HepG2 (cell line): ENCODE results near the gene GRHPR. TPM values are rescaled to one million over a fixed set of nuclear protein-coding genes. Genes with fewer than 3 reads are reported as not detected.

Experiments used
- ARID4A ChIP-seq: sonication (generic); formaldehyde crosslinking; IDR thresholded peaks from 2 replicates; pipeline ENCODE4 v1.5.0; 2020; ENCODE audit warnings: mild to moderate bottlenecking, missing genetic modification reagents, borderline replicate concordance
- BCL3 ChIP-seq: sonication (generic); formaldehyde crosslinking; IDR thresholded peaks from 2 replicates; pipeline ENCODE4 v1.5.1; 2020; ENCODE audit warnings: mild to moderate bottlenecking, missing genetic modification reagents, moderate library complexity
- HMG20B ChIP-seq: conservative IDR thresholded peaks from 2 replicates; pipeline ENCODE4 v1.6.1; 2016; ENCODE audit warnings: missing genetic modification reagents, missing compliant biosample characterization
- HNF1B ChIP-seq: sonication (generic); formaldehyde crosslinking; IDR thresholded peaks from 2 replicates; pipeline ENCODE4 v1.5.1; 2020; ENCODE audit warnings: mild to moderate bottlenecking, moderate library complexity, missing genetic modification reagents
- HOXA7 ChIP-seq: sonication (generic); formaldehyde crosslinking; IDR thresholded peaks from 2 replicates; pipeline ENCODE4 v1.8.1; 2022; ENCODE audit warnings: mild to moderate bottlenecking, missing genetic modification reagents, moderate library complexity
- KDM1A ChIP-seq: IDR thresholded peaks from 2 replicates; pipeline ENCODE4 v1.6.1; 2016; ENCODE audit warnings: missing compliant biosample characterization
- MAX ChIP-seq: IDR thresholded peaks from 2 replicates; pipeline ENCODE4 v1.6.1; 2012; ENCODE audit warnings: inconsistent platforms
- MEIS2 ChIP-seq: sonication (generic); formaldehyde crosslinking; IDR thresholded peaks from 2 replicates; pipeline ENCODE4 v1.9.0; 2021; ENCODE audit warnings: mild to moderate bottlenecking, missing genetic modification reagents
- MXI1 ChIP-seq: IDR thresholded peaks from 3 replicates; pipeline ENCODE4 v1.6.1; 2012; ENCODE audit warnings: low read depth, low read length, inconsistent platforms, borderline replicate concordance
- PITX1 ChIP-seq: sonication (generic); formaldehyde crosslinking; IDR thresholded peaks from 2 replicates; pipeline ENCODE4 v1.5.1; 2020; ENCODE audit warnings: mild to moderate bottlenecking, missing genetic modification reagents
- RAD21 ChIP-seq: fragments of 450-650 bp; formaldehyde crosslinking; IDR thresholded peaks from 2 replicates; pipeline ENCODE4 v1.5.0; 2020; ENCODE audit warnings: mild to moderate bottlenecking
- REPIN1 ChIP-seq: sonication (generic); formaldehyde crosslinking; IDR thresholded peaks from 2 replicates; pipeline ENCODE4 v1.8.0; 2022; ENCODE audit warnings: missing genetic modification reagents, low read depth, mild to moderate bottlenecking, borderline replicate concordance
- RXRB ChIP-seq: IDR thresholded peaks from 2 replicates; pipeline ENCODE4 v1.6.1; 2016; ENCODE audit warnings: borderline replicate concordance, missing genetic modification reagents, missing compliant biosample characterization
- SRSF1 ChIP-seq: fragments of 200-400 bp; formaldehyde crosslinking; optimal IDR thresholded peaks from 2 replicates; pipeline ENCODE3; 2017; ENCODE audit warnings: mild to moderate bottlenecking, low read depth, low read length, moderate library complexity
- SRSF9 ChIP-seq: fragments of 200-400 bp; formaldehyde crosslinking; IDR thresholded peaks from 2 replicates; pipeline ENCODE4 v1.6.1; 2018; ENCODE audit warnings: borderline replicate concordance, mild to moderate bottlenecking, low read depth, low read length; ENCODE audit not compliant: insufficient read depth, poor library complexity, severe bottlenecking
- TSC22D2 ChIP-seq: sonication (generic); formaldehyde crosslinking; IDR thresholded peaks from 2 replicates; pipeline ENCODE4 v1.5.1; 2020; ENCODE audit warnings: missing genetic modification reagents, mild to moderate bottlenecking, borderline replicate concordance
- ZFP36L2 ChIP-seq: sonication (generic); formaldehyde crosslinking; IDR thresholded peaks from 2 replicates; pipeline ENCODE4 v1.4.0; 2020; ENCODE audit warnings: missing genetic modification reagents
- ZKSCAN8 ChIP-seq: IDR thresholded peaks from 2 replicates; pipeline ENCODE4 v1.6.1; 2016; ENCODE audit warnings: borderline replicate concordance, missing genetic modification reagents, missing compliant biosample characterization
- ZNF383 ChIP-seq: sonication (generic); formaldehyde crosslinking; IDR thresholded peaks from 2 replicates; pipeline ENCODE4 v1.4.0; 2020; ENCODE audit warnings: missing genetic modification reagents, mild to moderate bottlenecking, borderline replicate concordance
- ZNF431 ChIP-seq: sonication (generic); formaldehyde crosslinking; IDR thresholded peaks from 2 replicates; pipeline ENCODE4 v1.9.0; 2022; ENCODE audit warnings: missing genetic modification reagents, low read depth, mild to moderate bottlenecking, borderline replicate concordance
- ZNF572 ChIP-seq: sonication (generic); formaldehyde crosslinking; IDR thresholded peaks from 2 replicates; pipeline ENCODE4 v1.5.1; 2020; ENCODE audit warnings: mild to moderate bottlenecking, missing genetic modification reagents
- ZNF589 ChIP-seq: sonication (generic); formaldehyde crosslinking; conservative IDR thresholded peaks from 2 replicates; pipeline ENCODE4 v1.8.0; 2022; ENCODE audit warnings: mild to moderate bottlenecking, moderate library complexity, missing genetic modification reagents
- polyA plus RNA-seq, 8 experiments: library from polyadenylated mRNA; depleted of rRNA in 3 of 8; stranded (reverse) in 7 of 8; unstranded in 1 of 8; fragments of >200 nt; fragmentation: Illumina TruSeq in 4 of 8; extraction: Trizol in 4 of 8; gene quantifications; 2 replicates each; pipeline versions ENCODE4 v1.2.1 to v1.2.3, GENCODE V29; 2011 to 2016; ENCODE audit warnings: low read depth in 4 of 8, missing spikeins in 1 of 8, mixed read lengths in 1 of 8; ENCODE audit not compliant: insufficient read depth in 1 of 8
- total RNA-seq, 5 experiments: library from RNA; depleted of rRNA; stranded (reverse); fragments of >200 nt; fragmentation: Illumina TruSeq; extraction: Trizol; gene quantifications; 2 replicates each; pipeline ENCODE4 v1.2.3, GENCODE V29; 2016; ENCODE audit warnings: low read depth in 1 of 5

GRHPR gene
- total and polyA plus RNA-seq, 2 of the 13 experiments (the other 11 are each of a cell fraction or from before 2014, with no cell fraction given): 113 to 115 TPM

- TF ChIP-seq TSC22D2 (CRISPR knock-in tag): no peak
- no peak for TF ChIP-seq KDM1A (CRISPR knock-in tag)
- 0 out of 2 replicates have a peak, but pooled peaks have one; percentile 71 for TF ChIP-seq ZNF383 (CRISPR knock-in tag)
- peak; percentile 91 for TF ChIP-seq MAX
- peak; percentile 18; the same call in 1 of the 2 replicates for TF ChIP-seq RXRB (CRISPR knock-in tag)
- no peak for TF ChIP-seq ZNF572 (CRISPR knock-in tag)
- TF ChIP-seq SRSF1: peak; percentile 42
- no peak for TF ChIP-seq HMG20B (CRISPR knock-in tag)
- TF ChIP-seq RAD21 (CRISPR knock-in tag): 0 out of 2 replicates have a peak, but pooled peaks have one; percentile 15
- TF ChIP-seq ZKSCAN8 (CRISPR knock-in tag): peak; percentile 12; the same call in 1 of the 2 replicates
- TF ChIP-seq MXI1: peak; percentile 72; the same call in 1 of the 3 replicates
- TF ChIP-seq PITX1 (CRISPR knock-in tag): no peak
- peak; percentile 68; the same call in 1 of the 2 replicates for TF ChIP-seq HNF1B (CRISPR knock-in tag)
- TF ChIP-seq MEIS2 (CRISPR knock-in tag): peak; percentile 55
- TF ChIP-seq REPIN1 (CRISPR knock-in tag): peak; percentile 60; the same call in 1 of the 2 replicates
- peak; percentile 62; the same call in 1 of the 2 replicates for TF ChIP-seq ZNF589 (CRISPR knock-in tag)
- TF ChIP-seq ZNF431 (CRISPR knock-in tag): peak; percentile 64; the same call in 1 of the 2 replicates
- peak; percentile 87 for TF ChIP-seq ARID4A
- TF ChIP-seq BCL3: peak; percentile 65
- TF ChIP-seq SRSF9: no peak
- TF ChIP-seq ZFP36L2 (CRISPR knock-in tag): no peak
- TF ChIP-seq HOXA7 (CRISPR knock-in tag): no peak
Measured at GRCh38 chr9:37422289-37423104, at the start of gene GRHPR (continued).
